HG03575 (cell line): ENCODE results near the gene KLF15.

Source experiments
- ATAC-seq: cut with Tn5 transposase; IDR thresholded peaks from one replicate; pipeline ENCODE4 v1.9.1; 2021; ENCODE audit not compliant: unreplicated experiment, insufficient number of reproducible peaks, low FRiP score; ENCODE audit errors: extremely low read depth

The KLF15 gene

GRCh38 chr3:126295407-126295939 is 61.7 kb downstream of the KLF15 start:
- no peak for ATAC-seq

- no peak for ATAC-seq
Measured at GRCh38 chr3:126294211-126294808, 62.9 kb downstream of the KLF15 start.

- ATAC-seq = no peak
Measured at GRCh38 chr3:126293370-126294082, 63.7 kb downstream of the KLF15 start.
